GM18498 (cell line): Measurements from ENCODE around the gene MTHFSD.

Experiments
- ATAC-seq: cut with Tn5 transposase; IDR thresholded peaks from one replicate; pipeline ENCODE4 v1.9.1; 2021; ENCODE audit warnings: mild to moderate bottlenecking, moderate library complexity; ENCODE audit not compliant: unreplicated experiment

MTHFSD gene

DNA sequence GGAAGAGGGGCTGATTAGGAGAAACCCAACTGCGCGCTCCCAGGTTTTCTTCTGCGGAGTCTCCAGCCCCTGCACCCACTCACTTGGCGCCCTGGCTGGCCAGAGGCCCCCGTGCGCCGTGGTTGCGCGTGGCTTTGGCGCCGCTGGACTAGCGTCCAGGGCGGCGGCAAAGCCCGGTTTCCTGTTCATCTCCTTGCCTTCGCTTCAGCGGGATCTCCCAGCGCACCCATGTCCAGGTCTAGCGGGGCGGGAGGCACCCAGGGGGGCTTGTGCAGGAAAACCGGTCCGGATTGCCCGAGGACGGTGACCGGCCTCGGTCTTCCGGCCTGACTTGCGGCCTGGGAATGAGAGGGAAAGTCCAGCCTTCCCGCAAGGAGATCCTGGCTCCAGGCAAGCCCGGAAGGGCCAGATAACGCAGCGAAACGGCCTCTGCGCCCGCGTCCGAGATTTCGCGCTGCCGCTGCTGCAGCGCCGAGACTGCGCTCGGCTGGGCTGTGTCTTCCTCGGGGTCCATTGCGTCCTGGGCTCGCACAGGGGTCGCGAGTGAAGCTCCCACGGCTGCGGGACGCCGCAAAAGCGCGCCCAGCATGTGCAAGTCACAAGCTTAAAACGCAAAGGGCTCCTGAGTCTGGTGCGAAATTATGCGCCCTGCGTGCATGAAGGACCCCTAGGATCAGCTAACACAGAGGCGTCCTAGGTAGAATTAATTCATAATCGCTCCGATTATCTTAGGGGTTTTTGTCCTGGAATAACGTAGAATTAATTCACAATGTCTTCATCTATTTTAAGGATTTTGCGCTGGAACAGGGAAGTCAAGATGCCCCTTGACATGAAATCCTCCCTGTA, 39.0 kb downstream of the MTHFSD start:
- ATAC-seq, result no peak

GRCh38 chr16:86515413-86515776, 39.6 kb downstream of the MTHFSD start:
- ATAC-seq, result no peak

- ATAC-seq, result no peak
Observed at GRCh38 chr16:86514481-86515376, 40.3 kb downstream of the MTHFSD start.

DNA sequence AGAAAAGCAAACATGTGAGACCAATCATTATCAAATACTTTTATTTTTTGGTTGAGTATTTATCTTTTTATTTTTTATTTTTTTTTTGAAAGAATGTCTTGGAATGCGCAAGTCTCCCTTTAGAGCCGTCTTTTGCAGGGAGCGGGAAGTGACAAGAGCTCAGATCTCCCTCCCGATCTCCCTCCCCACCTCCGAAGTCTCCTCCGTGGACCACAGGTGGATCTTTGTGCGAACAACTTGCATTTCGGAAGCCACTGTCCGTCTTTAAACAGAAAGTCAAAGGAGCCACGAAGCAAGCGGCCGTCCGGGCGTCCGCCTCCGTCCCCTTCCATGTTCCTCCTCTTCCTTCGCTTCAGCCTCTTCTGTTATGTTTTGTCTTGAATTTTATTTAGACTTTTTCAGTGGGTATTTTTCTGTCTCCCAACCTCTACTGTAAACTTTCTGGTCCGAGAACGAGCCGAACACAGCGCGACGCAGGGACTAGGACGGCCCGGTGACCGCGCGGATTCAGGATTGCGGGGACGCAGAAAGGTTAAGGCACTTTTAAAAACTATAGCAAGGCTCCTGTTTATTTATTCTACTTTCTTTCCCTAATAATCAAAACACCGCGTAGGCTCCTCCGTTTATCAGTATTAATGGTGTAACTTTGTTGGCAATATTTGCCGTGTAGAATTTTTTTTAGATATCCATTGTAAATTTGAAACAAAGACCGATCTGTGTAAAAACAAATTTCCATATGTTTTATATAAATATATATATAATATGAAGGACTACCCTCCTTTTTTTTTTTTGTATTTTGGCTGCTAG, 41.4 kb downstream of the MTHFSD start:
- no peak for ATAC-seq

DNA sequence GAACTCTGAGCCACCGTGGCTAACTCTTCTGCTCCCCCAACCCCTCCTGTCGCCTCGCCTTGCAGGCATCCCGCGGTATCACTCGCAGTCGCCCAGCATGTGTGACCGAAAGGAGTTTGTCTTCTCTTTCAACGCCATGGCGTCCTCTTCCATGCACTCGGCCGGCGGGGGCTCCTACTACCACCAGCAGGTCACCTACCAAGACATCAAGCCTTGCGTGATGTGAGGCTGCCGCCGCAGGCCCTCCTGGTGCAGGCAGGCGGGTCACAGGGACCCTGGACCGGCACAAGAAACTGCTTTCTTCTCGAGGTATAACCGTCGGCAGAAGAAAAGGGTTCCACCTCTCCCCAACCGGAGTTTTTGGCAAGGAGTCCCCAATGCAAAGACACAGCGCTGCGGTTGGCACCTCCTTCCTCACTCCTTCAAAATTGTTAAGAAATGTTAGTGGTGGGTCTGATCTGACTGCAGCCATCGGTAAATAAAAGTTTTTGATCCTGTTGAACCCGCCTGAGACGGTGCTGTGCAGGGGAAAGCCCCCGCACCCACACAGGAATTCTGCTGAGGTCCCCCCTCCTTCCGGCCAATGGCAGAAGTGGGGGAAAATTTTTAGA, 42.1 kb downstream of the MTHFSD start:
- no peak for ATAC-seq

- ATAC-seq, result no peak
Observed at GRCh38 chr16:86512301-86512859, 42.7 kb downstream of the MTHFSD start.

DNA sequence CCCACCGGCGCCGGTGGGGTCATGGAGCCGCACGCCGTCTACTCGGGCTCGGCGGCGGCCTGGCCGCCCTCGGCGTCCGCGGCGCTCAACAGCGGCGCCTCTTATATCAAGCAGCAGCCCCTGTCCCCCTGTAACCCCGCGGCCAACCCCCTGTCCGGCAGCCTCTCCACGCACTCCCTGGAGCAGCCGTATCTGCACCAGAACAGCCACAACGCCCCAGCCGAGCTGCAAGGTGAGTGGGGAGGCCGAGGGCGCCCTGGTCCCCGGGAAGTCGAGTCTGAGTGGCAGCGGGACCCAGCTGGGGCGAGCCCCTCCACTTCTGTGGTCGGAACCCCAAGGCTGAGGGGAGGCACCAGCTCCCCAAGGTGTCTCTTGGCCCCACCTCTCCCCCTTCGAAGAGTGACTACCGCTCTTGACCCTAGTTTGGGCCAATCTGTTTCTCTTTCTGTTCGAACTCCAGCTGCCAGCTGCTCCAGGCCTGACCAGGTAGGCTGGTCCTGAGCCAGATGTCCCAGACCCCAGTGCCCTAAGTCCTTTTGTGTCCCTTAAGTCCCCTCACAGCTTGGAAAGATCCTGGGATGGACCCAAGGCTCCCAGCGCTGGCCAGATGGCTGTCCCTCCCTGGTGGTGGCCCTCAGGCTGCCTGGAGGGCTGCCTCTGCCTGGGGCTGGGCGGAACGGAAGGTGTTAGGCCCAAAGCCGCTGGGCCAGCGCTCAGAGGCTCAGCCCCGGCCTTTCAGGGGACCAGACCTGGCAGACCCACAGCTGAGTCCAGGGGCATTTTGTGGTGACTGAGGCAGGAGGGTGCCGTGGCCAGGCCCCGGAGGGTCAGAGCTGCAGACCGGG, 43.5 kb downstream of the MTHFSD start:
- ATAC-seq, result no peak

- ATAC-seq, result no peak
Observed at GRCh38 chr16:86510465-86511261, 44.4 kb downstream of the MTHFSD start, which contains the start of gene FOXF1. FOXF1 (plus strand) TSS chr16:86510527; CDS start chr16:86510570, 43 bp downstream.

GRCh38 chr16:86509759-86510464, 45.1 kb downstream of the MTHFSD start:
- no peak for ATAC-seq

DNA sequence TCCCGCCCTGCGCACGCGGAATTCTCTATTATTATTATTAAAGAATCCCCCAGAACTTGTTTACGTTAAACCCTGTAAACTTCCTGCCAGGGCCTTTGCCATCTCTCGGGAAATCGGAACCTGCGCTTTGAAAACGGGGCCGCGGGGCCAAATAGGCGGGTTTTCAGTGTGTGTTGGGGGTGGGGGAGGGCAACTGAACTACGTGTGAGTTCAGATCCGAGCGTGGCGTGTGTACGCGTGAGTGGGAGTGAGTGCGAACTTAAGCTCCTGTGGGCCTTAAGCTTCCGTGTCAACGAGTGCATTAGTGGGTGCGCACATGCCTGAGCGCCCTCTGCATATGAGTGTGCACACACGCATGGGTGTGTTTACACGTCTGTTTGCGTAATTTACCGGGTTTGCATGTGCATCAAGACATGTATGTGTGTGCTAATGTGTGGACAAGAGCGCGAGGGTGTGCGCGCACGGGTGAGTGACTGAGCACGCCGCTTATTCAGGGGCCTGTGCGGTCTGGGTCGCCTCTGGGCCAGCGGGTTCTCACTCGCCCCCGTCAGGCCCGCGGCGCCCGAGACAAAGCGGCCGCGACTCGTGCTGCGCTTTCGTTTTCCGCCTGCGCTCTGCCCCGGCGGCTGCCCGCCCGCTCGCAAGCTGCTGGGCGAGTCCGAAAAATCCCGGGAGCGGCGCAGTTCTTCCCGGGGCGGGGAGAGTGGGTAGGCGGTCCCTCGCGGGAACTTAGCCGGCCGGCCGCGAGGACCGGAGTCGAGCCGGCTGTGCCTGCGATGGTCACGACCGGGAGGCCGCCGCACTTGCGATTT, 45.9 kb downstream of the MTHFSD start:
- ATAC-seq, result no peak

GRCh38 chr16:86508028-86508946, 46.7 kb downstream of the MTHFSD start:
- ATAC-seq, result no peak

DNA sequence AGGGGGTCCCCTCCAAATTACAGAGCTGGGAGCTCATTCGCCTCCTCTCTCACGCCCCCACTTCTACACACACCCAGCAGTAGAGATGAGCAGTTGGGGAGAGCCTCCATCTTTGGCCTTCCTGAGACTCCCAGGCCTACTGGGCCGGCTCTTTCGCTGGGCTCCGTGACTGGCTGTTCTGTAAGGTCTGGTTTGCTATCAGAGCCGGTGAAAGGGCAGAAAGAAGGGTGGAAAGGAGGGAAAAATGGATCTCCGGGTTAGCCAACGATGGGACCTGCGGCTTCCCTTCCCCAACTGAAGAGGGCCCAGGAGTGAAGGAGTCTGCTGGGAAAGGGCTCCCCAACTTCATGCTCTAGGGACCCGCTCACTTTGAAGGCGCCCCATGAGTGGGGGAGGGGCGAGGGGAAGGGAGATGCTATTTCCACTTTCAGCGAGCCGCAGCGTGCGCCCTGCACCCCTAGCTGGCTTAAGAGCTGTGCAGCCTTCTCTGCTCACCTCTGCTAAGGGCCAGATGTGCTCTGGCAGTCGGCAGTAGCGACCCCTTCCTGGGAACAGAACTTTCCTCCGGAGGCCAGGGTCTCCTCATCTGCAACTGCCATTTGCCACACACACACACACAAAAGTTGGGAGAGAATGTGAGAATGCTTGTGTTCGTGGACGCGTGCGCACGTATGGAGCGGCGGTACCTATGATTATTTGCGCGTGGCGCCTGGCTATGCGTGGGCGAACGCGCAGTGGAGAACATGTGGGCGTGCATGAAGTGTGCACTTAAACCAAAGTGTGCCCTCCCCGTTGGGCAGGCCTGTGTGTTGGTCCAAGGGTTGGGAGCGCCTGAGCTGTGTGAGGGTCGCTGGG, 47.6 kb downstream of the MTHFSD start:
- ATAC-seq, result no peak

- ATAC-seq, result no peak
Observed at GRCh38 chr16:86505899-86506864, 48.9 kb downstream of the MTHFSD start.
